CD14-positive monocyte (primary cell): Measurements from ENCODE around the gene PDZRN3. TPM values are rescaled to one million over a fixed set of nuclear protein-coding genes. Genes with fewer than 3 reads are reported as not detected.

Experiments
- DNase-seq, 3 donors: peaks; one replicate each; pipeline ENCODE4 v3.0.0-alpha.2; 2011 to 2022
- H2AFZ ChIP-seq: 2 replicates; pipeline ENCODE4 v1.6.0; 2012; ENCODE audit warnings: mild to moderate bottlenecking, low read depth, low read length, inconsistent platforms; ENCODE audit not compliant: insufficient read depth, poor library complexity, severe bottlenecking
- H3K27ac ChIP-seq, 2 donors: 1 replicate in 1 of 2; 2 replicates in 1 of 2; pipeline ENCODE4 v1.5.1; 2012 to 2013; ENCODE audit warnings: low read length in 2 of 2, control low read depth in 1 of 2, inconsistent platforms in 1 of 2, low read depth in 1 of 2, mild to moderate bottlenecking in 1 of 2
- H3K27me3 ChIP-seq, 2 donors: one replicate each; pipeline versions ENCODE4 v1.6.0 to v1.6.1; 2011 to 2013; ENCODE audit warnings: low read length in 2 of 2; ENCODE audit not compliant: control insufficient read depth in 2 of 2, insufficient read depth in 2 of 2
- H3K36me3 ChIP-seq, 2 donors: replicated peaks in 1 of 2; 1 replicate in 1 of 2; 2 replicates in 1 of 2; pipeline versions ENCODE4 v1.5.1 to v1.6.1; 2012 to 2013; ENCODE audit warnings: low read length in 2 of 2, control low read depth in 1 of 2, inconsistent platforms in 1 of 2, mild to moderate bottlenecking in 1 of 2; ENCODE audit not compliant: insufficient read depth in 2 of 2, control insufficient read depth in 1 of 2
- H3K4me1 ChIP-seq, 2 donors: 1 replicate in 1 of 2; 2 replicates in 1 of 2; pipeline versions ENCODE4 v1.5.1 to v1.6.1; 2012 to 2013; ENCODE audit warnings: low read length in 2 of 2, control low read depth in 1 of 2, inconsistent platforms in 1 of 2, mild to moderate bottlenecking in 1 of 2, moderate library complexity in 1 of 2; ENCODE audit not compliant: insufficient read depth in 2 of 2, control insufficient read depth in 1 of 2
- H3K4me2 ChIP-seq: replicated peaks from 2 replicates; pipeline ENCODE3; 2012; ENCODE audit warnings: low read length, moderate library complexity, mild to moderate bottlenecking; ENCODE audit not compliant: poor library complexity, severe bottlenecking; ENCODE audit errors: extremely low read depth
- H3K4me3 ChIP-seq, 3 experiments: fragments of 200-600 bp in 1 of 3; sonication (generic) in 1 of 3; replicated peaks in 1 of 3; 1 replicate in 2 of 3; 2 replicates in 1 of 3; pipeline ENCODE4 v1.5.1; 2011 to 2013; ENCODE audit warnings: low read length in 3 of 3, mild to moderate bottlenecking in 3 of 3, control low read depth in 2 of 3, low read depth in 2 of 3, inconsistent platforms in 1 of 3, moderate library complexity in 1 of 3
- H3K79me2 ChIP-seq: 2 replicates; pipeline ENCODE4 v1.6.0; 2012; ENCODE audit warnings: mild to moderate bottlenecking, control low read depth, inconsistent platforms, low read length, moderate library complexity; ENCODE audit not compliant: insufficient read depth
- H3K9ac ChIP-seq: 2 replicates; pipeline ENCODE4 v1.6.0; 2017; ENCODE audit warnings: low read length, mild to moderate bottlenecking; ENCODE audit not compliant: insufficient read depth, poor library complexity, severe bottlenecking
- H3K9me3 ChIP-seq, 2 donors: replicated peaks in 1 of 2; 1 replicate in 1 of 2; 2 replicates in 1 of 2; pipeline versions ENCODE4 v1.5.1 to v1.6.1; 2012 to 2013; ENCODE audit warnings: low read length in 2 of 2, control low read depth in 1 of 2; ENCODE audit not compliant: control insufficient read depth in 1 of 2, insufficient read depth in 1 of 2
- H4K20me1 ChIP-seq: 2 replicates; pipeline ENCODE4 v1.6.0; 2012; ENCODE audit warnings: mild to moderate bottlenecking, low read length, control low read depth, moderate library complexity; ENCODE audit not compliant: insufficient read depth
- H3K27ac Mint-ChIP-seq, 7 donors: one replicate each; pipeline ENCODE4 v1.8.0; 2020; ENCODE audit warnings: mild to moderate bottlenecking in 7 of 7, mixed read lengths in 7 of 7, moderate library complexity in 6 of 7, inconsistent platforms in 2 of 7
- H3K27me3 Mint-ChIP-seq, 3 donors: one replicate each; pipeline ENCODE4 v1.8.0; 2021 to 2022; ENCODE audit warnings: low read depth in 3 of 3, mild to moderate bottlenecking in 3 of 3, mixed read lengths in 3 of 3, moderate library complexity in 3 of 3, inconsistent platforms in 1 of 3
- H3K36me3 Mint-ChIP-seq, 2 donors: one replicate each; pipeline ENCODE4 v1.8.0; 2020; ENCODE audit warnings: mixed read lengths in 2 of 2, inconsistent platforms in 1 of 2, mild to moderate bottlenecking in 1 of 2
- H3K4me1 Mint-ChIP-seq: one replicate; pipeline ENCODE4 v1.8.0; 2020; ENCODE audit warnings: mild to moderate bottlenecking, mixed read lengths
- H3K4me3 Mint-ChIP-seq, 2 donors: one replicate each; pipeline ENCODE4 v1.8.0; 2020; ENCODE audit warnings: mild to moderate bottlenecking in 2 of 2, mixed read lengths in 2 of 2, moderate library complexity in 1 of 2
- H3K9me3 Mint-ChIP-seq, 7 donors: one replicate each; pipeline ENCODE4 v1.8.0; 2020 to 2022; ENCODE audit warnings: mixed read lengths in 7 of 7, mild to moderate bottlenecking in 6 of 7, moderate library complexity in 6 of 7, inconsistent platforms in 2 of 7
- WGBS: methylation state at CpG from one replicate; pipeline ENCODE4 v1.1.5; 2013; ENCODE audit warnings: missing lambda C conversion rate; ENCODE audit not compliant: insufficient coverage; 5-methylcytosine and 5-hydroxymethylcytosine counted together
- intact Hi-C, 2 donors: fragments of 100-400 bp; cut with micrococcal nuclease; formaldehyde crosslinking; loops; one replicate each; pipeline versions ENCODE4 v1.15.0 to v1.15.1; 2023
- polyA plus RNA-seq, 3 donors: library from polyadenylated mRNA; depleted of rRNA in 1 of 3; unstranded in 2 of 3; stranded (reverse) in 1 of 3; fragments of 300-500 nt in 2 of 3; fragments of >200 nt in 1 of 3; fragmentation: Illumina TruSeq in 2 of 3; gene quantifications; 1 replicate in 2 of 3; 2 replicates in 1 of 3; pipeline ENCODE4 v1.2.3, GENCODE V29; 2012 to 2021
- TF ChIP-seq, protein P1 (sequence below): fragments of 200-600 bp; IDR thresholded peaks from one replicate; pipeline ENCODE4 v1.8.0; 2022; ENCODE audit warnings: antibody characterized with exemption, mild to moderate bottlenecking

Gene PDZRN3
- polyA plus RNA-seq, 3 donors, result not detected

DNA sequence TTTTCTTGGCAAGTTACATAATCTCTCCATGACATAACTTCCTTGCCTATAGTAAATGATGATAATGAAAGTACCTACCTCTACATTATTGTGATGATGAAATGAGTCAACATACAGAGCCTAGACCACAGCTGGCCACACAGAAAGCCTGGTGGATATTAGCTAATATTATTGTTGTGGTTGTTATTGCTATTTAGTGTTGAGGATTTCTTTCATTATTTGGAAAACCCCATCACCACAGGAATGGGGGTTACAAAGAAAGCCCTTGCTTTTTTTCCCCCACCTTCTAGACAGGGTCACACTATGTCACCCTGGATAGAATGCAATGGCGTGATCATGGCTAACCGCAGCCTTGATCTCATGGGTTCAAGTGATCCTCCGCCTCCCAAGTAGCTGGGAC, 125.0 kb downstream of the PDZRN3 start:
- WGBS, result 96% methylated on average over 3 of the region's 3 CpGs
- no peak overlapping the region for H3K4me3 Mint-ChIP-seq
- TF ChIP-seq, protein P1, sequence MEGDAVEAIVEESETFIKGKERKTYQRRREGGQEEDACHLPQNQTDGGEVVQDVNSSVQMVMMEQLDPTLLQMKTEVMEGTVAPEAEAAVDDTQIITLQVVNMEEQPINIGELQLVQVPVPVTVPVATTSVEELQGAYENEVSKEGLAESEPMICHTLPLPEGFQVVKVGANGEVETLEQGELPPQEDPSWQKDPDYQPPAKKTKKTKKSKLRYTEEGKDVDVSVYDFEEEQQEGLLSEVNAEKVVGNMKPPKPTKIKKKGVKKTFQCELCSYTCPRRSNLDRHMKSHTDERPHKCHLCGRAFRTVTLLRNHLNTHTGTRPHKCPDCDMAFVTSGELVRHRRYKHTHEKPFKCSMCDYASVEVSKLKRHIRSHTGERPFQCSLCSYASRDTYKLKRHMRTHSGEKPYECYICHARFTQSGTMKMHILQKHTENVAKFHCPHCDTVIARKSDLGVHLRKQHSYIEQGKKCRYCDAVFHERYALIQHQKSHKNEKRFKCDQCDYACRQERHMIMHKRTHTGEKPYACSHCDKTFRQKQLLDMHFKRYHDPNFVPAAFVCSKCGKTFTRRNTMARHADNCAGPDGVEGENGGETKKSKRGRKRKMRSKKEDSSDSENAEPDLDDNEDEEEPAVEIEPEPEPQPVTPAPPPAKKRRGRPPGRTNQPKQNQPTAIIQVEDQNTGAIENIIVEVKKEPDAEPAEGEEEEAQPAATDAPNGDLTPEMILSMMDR, result no peak
- Histone ChIP-seq H3K36me3 (no peaks in the 10 kb centered on the region), H3K9me3 (no peaks in the 10 kb centered on the region), H3K4me2 (no peak overlapping the region), H3K4me3 (no peak overlapping the region), H3K27me3 (no peaks in the 10 kb centered on the region), H2AFZ (no peak overlapping the region), H4K20me1 (no peaks in the 10 kb centered on the region), H3K27ac (no peak overlapping the region), H3K79me2 (no peaks in the 10 kb centered on the region), H3K4me1 (no peaks in the 10 kb centered on the region), H3K9ac (no peak overlapping the region)
- H3K9me3 Mint-ChIP-seq, result no peaks in the 10 kb centered on the region
- no peak overlapping the region for H3K27ac Mint-ChIP-seq
- H3K4me1 Mint-ChIP-seq, result no peaks in the 10 kb centered on the region
- peaks cover 0 to 9% (median 7%) of the 10 kb centered on the region in 3 donors for H3K27me3 Mint-ChIP-seq
- intact Hi-C loops, result loop anchor here (5.0 kb wide), 2 partner anchors 397 to 402 kb away; no protein-coding TSS in a partner anchor
- no peaks in the 10 kb centered on the region for H3K36me3 Mint-ChIP-seq
- no peak for DNase-seq

DNA sequence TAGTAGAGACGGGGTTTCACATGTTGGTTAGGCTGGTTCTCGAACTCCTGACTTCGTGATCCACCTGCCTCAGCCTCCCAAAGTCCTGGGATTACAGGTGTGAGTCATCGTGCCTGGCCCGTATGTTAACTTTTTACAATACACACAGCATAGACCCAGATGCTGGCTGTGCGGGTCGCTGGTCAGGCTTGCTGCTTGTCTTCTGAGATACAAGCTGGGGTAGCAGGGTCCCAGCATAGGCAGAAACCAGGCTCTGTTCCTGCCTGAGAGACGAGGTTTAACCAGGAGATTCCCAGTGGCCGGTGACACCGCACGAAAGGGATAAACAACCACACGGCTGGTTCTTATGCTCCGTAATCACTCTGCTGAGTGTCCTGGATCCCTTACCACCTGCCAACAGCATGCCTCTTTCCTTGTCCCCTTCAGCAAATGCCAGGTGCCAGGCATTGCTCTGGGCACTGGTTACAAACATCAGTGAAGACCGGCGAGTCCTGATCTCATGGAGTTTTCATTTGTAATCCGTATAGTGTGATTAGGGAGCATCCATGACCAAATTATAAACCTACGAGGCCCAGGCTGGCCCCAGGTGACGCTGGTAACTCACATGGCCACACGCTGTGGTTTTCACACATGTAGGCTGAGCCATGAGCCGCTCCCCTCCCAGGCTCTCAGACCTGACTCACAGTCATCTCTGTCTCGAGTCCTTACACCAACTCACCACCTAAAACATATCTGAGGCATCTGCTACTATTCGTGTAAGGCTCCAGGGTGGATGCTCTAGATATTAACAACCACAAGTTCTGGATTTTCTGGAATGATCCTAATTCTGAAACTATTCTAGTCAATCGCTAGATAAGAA, 125.7 kb downstream of the PDZRN3 start:
- intact Hi-C loops, result no loop called here
- Histone ChIP-seq H3K9ac (no peak overlapping the region), H2AFZ (no peak overlapping the region), H3K4me3 (no peak overlapping the region), H3K36me3 (no peaks in the 10 kb centered on the region), H3K9me3 (no peaks in the 10 kb centered on the region), H4K20me1 (no peaks in the 10 kb centered on the region), H3K27ac (no peak overlapping the region), H3K4me2 (no peak overlapping the region), H3K4me1 (no peaks in the 10 kb centered on the region), H3K79me2 (no peaks in the 10 kb centered on the region), H3K27me3 (no peaks in the 10 kb centered on the region)
- DNase-seq, result no peak
- peaks cover 0 to 9% (median 7%) of the 10 kb centered on the region in 3 donors for H3K27me3 Mint-ChIP-seq
- H3K4me1 Mint-ChIP-seq, result no peaks in the 10 kb centered on the region
- no peak overlapping the region for H3K4me3 Mint-ChIP-seq
- 93% methylated on average over 20 of the region's 23 CpGs for WGBS
- TF ChIP-seq, protein P1, result no peak
- no peaks in the 10 kb centered on the region for H3K9me3 Mint-ChIP-seq
- no peaks in the 10 kb centered on the region for H3K36me3 Mint-ChIP-seq
- H3K27ac Mint-ChIP-seq, result no peak overlapping the region
